GM10266 (cell line): Measurements from ENCODE around the gene DHRS4L2.

Source experiments
- DNase-seq: peaks from one replicate; pipeline ENCODE4 v3.0.0; 2012; ENCODE audit errors: extremely low spot score
- TF ChIP-seq, protein P1 (sequence below): IDR thresholded peaks from 2 replicates; pipeline ENCODE4 v1.5.1; 2012; ENCODE audit warnings: mild to moderate bottlenecking, low read depth; ENCODE audit not compliant: control insufficient read depth, insufficient read depth; ENCODE audit errors: missing control alignments

DHRS4L2 gene

DNA sequence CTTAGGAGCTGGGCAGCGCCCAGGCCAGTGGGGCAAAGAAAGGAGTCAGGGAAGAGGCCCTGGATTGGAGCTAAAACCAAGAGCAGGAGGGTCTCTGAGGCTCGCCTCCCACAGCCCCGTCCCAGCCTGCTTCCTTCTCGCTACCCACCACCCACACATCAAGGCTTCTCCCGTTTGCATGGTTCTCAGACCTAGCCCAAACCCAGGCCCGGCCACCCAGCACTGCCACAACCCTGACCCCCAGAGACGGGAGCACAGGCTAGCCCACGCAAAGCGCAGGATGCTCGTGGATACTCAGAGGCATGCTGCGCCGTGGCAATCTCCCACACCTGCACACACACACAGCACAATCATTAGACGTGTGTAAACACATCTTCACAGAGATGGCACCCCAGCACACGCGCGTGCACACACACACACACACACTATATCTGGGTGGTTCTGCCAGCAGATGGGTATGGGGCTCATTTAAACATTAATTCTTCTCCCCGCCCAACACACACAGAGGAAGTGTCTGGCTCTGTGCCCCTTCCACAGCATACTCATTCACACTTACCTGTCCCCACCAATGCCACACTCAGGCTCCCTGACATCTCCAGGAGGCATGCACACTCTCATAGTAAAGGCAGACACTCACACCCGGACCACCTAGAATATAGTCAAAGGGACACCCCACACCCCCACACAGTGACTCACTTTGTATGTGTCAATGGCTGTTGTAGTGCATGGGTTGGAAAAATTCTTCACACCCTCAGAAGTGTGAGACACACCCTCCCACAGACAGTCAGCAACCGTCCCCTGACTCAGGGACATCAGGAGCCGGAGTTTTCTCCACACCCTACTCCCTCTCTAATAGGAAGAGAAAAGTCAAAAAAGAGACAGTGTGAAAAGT is 64.2 kb downstream of the DHRS4L2 start:
- TF ChIP-seq, protein P1, sequence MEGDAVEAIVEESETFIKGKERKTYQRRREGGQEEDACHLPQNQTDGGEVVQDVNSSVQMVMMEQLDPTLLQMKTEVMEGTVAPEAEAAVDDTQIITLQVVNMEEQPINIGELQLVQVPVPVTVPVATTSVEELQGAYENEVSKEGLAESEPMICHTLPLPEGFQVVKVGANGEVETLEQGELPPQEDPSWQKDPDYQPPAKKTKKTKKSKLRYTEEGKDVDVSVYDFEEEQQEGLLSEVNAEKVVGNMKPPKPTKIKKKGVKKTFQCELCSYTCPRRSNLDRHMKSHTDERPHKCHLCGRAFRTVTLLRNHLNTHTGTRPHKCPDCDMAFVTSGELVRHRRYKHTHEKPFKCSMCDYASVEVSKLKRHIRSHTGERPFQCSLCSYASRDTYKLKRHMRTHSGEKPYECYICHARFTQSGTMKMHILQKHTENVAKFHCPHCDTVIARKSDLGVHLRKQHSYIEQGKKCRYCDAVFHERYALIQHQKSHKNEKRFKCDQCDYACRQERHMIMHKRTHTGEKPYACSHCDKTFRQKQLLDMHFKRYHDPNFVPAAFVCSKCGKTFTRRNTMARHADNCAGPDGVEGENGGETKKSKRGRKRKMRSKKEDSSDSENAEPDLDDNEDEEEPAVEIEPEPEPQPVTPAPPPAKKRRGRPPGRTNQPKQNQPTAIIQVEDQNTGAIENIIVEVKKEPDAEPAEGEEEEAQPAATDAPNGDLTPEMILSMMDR: no peak
- DNase-seq: no peak

DNA sequence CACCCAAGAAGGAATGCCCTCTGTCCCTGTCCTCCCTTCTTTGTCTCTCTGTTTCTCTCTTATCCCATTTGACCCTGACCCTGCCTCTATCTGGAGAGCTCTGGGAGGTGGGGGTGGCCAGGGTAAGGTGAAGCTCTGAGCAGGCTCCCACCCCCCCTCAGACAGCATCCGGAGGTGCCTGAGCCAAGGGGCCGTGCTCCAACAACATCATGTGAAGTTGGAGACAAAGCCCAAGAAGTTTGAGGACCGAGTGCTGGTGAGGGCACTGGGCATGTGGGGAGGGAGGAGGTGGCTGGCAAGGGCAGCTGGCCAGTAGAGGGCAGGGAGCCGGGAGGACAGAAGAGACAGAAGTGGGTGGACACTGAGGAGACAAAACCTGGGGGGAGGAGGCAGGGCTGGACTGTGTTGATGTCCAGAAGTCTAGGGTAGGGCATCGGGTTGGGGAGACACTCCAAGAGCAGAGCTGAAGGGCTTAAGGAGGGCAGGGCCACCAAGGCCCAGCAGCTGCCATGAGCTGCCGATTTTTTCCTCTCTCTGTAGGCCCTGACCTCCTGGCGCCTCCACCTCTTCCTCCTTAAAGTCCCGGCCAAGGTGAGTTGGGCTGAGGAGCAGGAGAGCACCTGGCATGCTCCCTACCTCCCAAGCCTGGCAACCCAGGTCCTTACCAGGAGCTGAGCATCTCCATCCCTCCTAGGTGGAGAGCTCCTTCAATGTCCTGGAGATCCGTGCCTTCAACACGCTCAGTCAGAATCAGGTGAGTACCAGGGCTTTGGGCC is 65.0 kb downstream of the DHRS4L2 start:
- TF ChIP-seq, protein P1: no peak
- no peak for DNase-seq

DNA sequence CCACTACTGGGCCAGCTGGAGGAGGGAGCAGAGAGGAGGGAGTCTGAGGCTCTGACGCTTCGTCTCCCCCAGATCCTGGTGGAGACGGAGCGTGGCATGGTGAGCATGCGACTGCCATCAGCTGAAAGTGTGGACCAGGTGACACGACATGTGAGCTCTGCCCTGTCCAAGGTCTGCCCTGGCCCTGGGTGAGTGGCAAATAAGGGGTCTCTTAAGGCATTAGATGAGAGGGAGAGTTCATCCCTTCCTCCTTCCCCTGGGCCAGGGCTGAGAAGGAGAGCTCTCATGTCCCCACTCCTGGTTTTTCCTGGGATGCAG is 65.6 kb downstream of the DHRS4L2 start:
- TF ChIP-seq, protein P1: no peak
- no peak for DNase-seq

DNA sequence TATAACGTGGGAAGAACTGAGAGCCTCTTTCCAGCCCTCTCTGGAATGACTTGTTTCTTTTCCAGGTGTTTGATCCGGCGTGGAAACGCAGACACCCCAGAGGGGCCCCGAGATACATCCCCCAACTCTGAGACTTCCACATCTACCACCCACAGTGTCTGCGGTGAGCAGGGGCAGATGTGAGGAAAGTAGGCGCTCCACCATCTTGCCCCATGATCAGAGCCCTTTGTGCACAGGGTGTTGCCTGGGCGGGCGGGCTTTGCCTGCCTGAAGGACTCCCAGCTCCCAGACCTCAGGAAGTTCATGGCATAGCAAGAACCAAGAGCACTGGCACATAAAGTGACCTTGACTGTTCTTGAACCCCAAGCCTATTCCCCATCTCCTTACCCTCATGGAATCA is 65.9 kb downstream of the DHRS4L2 start:
- DNase-seq: no peak
- TF ChIP-seq, protein P1: no peak
